ENCODE data around the gene ITPR3. TPM values are rescaled to one million over a fixed set of nuclear protein-coding genes. Genes with fewer than 3 reads are reported as not detected.
"Not testable (repeated sequence)": the region's sequence is repeated elsewhere in the genome, so short reads cannot be mapped to it uniquely, and the experiment has no call there.

Gene ITPR3
- total RNA-seq, 2 experiments from 2014 or later, result 54.2 to 55.1 TPM

- DNase-seq, result peak; percentile 53
- peaks cover 53% of the 10 kb centered on the region for H3K4me1 Mint-ChIP-seq
- POLR2A ChIA-PET, result interaction anchor here (0.7 to 3.9 kb wide), 21 partner anchors 11 to 646 kb away, joined by 3 to 29 read pairs (median 6); partner anchors contain the start of genes BAK1, CUTA, UQCC2 and ZBTB9
Observed at GRCh38 chr6:33620158-33620855, 815 bp upstream of the ITPR3 start.

GRCh38 chr6:33621711-33622388, 728 bp downstream of the ITPR3 start:
- Mint-ChIP-seq H3K27me3 (no peaks in the 10 kb centered on the region), H3K9me3 (no peaks in the 10 kb centered on the region), H3K27ac (peak overlapping the region; percentile 80), H3K4me1 (peaks cover 61% of the 10 kb centered on the region), H3K4me3 (peak overlapping the region; percentile 91), H3K36me3 (ENCODE audit: low read depth) (peaks cover 20% of the 10 kb centered on the region)
- CTCF ChIA-PET, result interaction anchor here (0.9 to 3.3 kb wide), 11 partner anchors 8 to 231 kb away, joined by 3 to 20 read pairs (median 5); partner anchors contain the start of genes BAK1 and UQCC2
- POLR2A ChIA-PET, result interaction anchor here (0.6 to 3.9 kb wide), 31 partner anchors 9 to 650 kb away, joined by 3 to 29 read pairs (median 5); partner anchors contain the start of genes BAK1, CUTA, HMGA1 and KIFC1
- DNase-seq, result peak; percentile 48

More at GRCh38 chr6:33620158-33620855, 815 bp upstream of the ITPR3 start:
- Mint-ChIP-seq H3K27ac (peak overlapping the region; percentile 93), H3K9me3 (no peaks in the 10 kb centered on the region), H3K36me3 (ENCODE audit: low read depth) (peaks cover 18% of the 10 kb centered on the region), H3K4me3 (peak overlapping the region; percentile 94), H3K27me3 (no peaks in the 10 kb centered on the region)
- CTCF ChIA-PET, result interaction anchor here (0.7 to 3.3 kb wide), 10 partner anchors 10 to 230 kb away, joined by 3 to 20 read pairs (median 6); partner anchors contain the start of gene BAK1

GRCh38 chr6:33622456-33623431, 1.6 kb downstream of the ITPR3 start:
- DNase-seq, result no peak
- peaks cover 20% of the 10 kb centered on the region for H3K36me3 Mint-ChIP-seq (ENCODE audit: low read depth)
- no peaks in the 10 kb centered on the region for H3K27me3 Mint-ChIP-seq
- no peaks in the 10 kb centered on the region for H3K9me3 Mint-ChIP-seq
- peak overlapping the region; percentile 91 for H3K4me3 Mint-ChIP-seq
- CTCF ChIA-PET, result interaction anchor here (0.9 to 3.3 kb wide), 5 partner anchors 15 to 232 kb away, joined by 3 to 20 read pairs (median 5); no protein-coding TSS in a partner anchor
- H3K4me1 Mint-ChIP-seq, result peaks cover 64% of the 10 kb centered on the region
- POLR2A ChIA-PET, result interaction anchor here (0.9 to 3.9 kb wide), 20 partner anchors 9 to 651 kb away, joined by 3 to 29 read pairs (median 8); partner anchors contain the start of genes BAK1, HMGA1, KIFC1 and UQCC2
- peak overlapping the region; percentile 80 for H3K27ac Mint-ChIP-seq

- CTCF ChIA-PET, result interaction anchor here (0.9 kb wide), 1 partner anchor 77 kb away, joined by 4 read pairs; no protein-coding TSS in a partner anchor
- DNase-seq, result no peak
- POLR2A ChIA-PET, result interaction anchor here (1.4 kb wide), 1 partner anchor 87 kb away, joined by 3 read pairs; no protein-coding TSS in a partner anchor
- H3K4me3 Mint-ChIP-seq, result peak overlapping the region; percentile 91
- no peaks in the 10 kb centered on the region for H3K9me3 Mint-ChIP-seq
- peak overlapping the region; percentile 11 for H3K27ac Mint-ChIP-seq
- peaks cover 66% of the 10 kb centered on the region for H3K4me1 Mint-ChIP-seq
- peaks cover 28% of the 10 kb centered on the region for H3K36me3 Mint-ChIP-seq (ENCODE audit: low read depth)
- no peaks in the 10 kb centered on the region for H3K27me3 Mint-ChIP-seq
Observed at GRCh38 chr6:33623895-33624381, 2.8 kb downstream of the ITPR3 start.

GRCh38 chr6:33624856-33625255, 3.7 kb downstream of the ITPR3 start:
- Mint-ChIP-seq H3K27me3 (no peaks in the 10 kb centered on the region), H3K9me3 (no peaks in the 10 kb centered on the region), H3K4me3 (no peak overlapping the region), H3K27ac (no peak overlapping the region), H3K4me1 (peaks cover 57% of the 10 kb centered on the region), H3K36me3 (ENCODE audit: low read depth) (peaks cover 28% of the 10 kb centered on the region)
- DNase-seq, result no peak
- ChIA-PET CTCF (interaction anchor here (0.5 kb wide), 1 partner anchor 281 kb away, joined by 7 read pairs; no protein-coding TSS in a partner anchor), POLR2A (no interaction called here)

- ChIA-PET POLR2A (no interaction called here), CTCF (interaction anchor here (1.0 kb wide), 1 partner anchor 73 kb away, joined by 3 read pairs; no protein-coding TSS in a partner anchor)
- H3K4me1 Mint-ChIP-seq, result peaks cover 67% of the 10 kb centered on the region
- no peak overlapping the region for H3K27ac Mint-ChIP-seq
- peaks cover 43% of the 10 kb centered on the region for H3K36me3 Mint-ChIP-seq (ENCODE audit: low read depth)
- H3K4me3 Mint-ChIP-seq, result no peak overlapping the region
- H3K27me3 Mint-ChIP-seq, result no peaks in the 10 kb centered on the region
- H3K9me3 Mint-ChIP-seq, result no peaks in the 10 kb centered on the region
- DNase-seq, result no peak
Observed at GRCh38 chr6:33627876-33628275, 6.8 kb downstream of the ITPR3 start.

- no peaks in the 10 kb centered on the region for H3K27me3 Mint-ChIP-seq
- peak overlapping the region; percentile 28 for H3K27ac Mint-ChIP-seq
- H3K4me1 Mint-ChIP-seq, result peaks cover 66% of the 10 kb centered on the region
- H3K4me3 Mint-ChIP-seq, result no peak overlapping the region
- ChIA-PET CTCF (no interaction called here), POLR2A (no interaction called here)
- H3K9me3 Mint-ChIP-seq, result no peaks in the 10 kb centered on the region
- DNase-seq, result no peak
- peaks cover 43% of the 10 kb centered on the region for H3K36me3 Mint-ChIP-seq (ENCODE audit: low read depth)
Observed at GRCh38 chr6:33628401-33628964, 7.4 kb downstream of the ITPR3 start.

- Mint-ChIP-seq H3K27me3 (no peaks in the 10 kb centered on the region), H3K9me3 (no peaks in the 10 kb centered on the region), H3K4me3 (no peak overlapping the region), H3K27ac (peak overlapping the region; percentile 4), H3K4me1 (peaks cover 62% of the 10 kb centered on the region), H3K36me3 (ENCODE audit: low read depth) (peaks cover 35% of the 10 kb centered on the region)
- ChIA-PET POLR2A (interaction anchor here (4.0 kb wide), 1 partner anchor 8 kb away, joined by 26 read pairs; the partner anchor contains the start of gene ITPR3), CTCF (interaction anchor here (0.6 to 2.1 kb wide), 4 partner anchors 9 to 22 kb away, joined by 3 to 6 read pairs (median 4); partner anchors contain the start of gene ITPR3)
- no peak for DNase-seq
Observed at GRCh38 chr6:33630014-33630413, 8.9 kb downstream of the ITPR3 start.

- DNase-seq, H3K27ac Mint-ChIP-seq, H3K4me3 Mint-ChIP-seq, H3K27me3 Mint-ChIP-seq, H3K9me3 Mint-ChIP-seq: not testable (repeated sequence)
- ChIA-PET POLR2A (interaction anchor here (0.9 to 4.0 kb wide), 3 partner anchors 10 to 80 kb away, joined by 3 to 26 read pairs (median 5); partner anchors contain the start of genes ITPR3 and UQCC2), CTCF (interaction anchor here (1.0 to 3.1 kb wide), 4 partner anchors 11 to 42 kb away, joined by 3 to 11 read pairs (median 8); partner anchors contain the start of gene ITPR3)
- peaks cover 67% of the 10 kb centered on the region for H3K4me1 Mint-ChIP-seq
- peaks cover 39% of the 10 kb centered on the region for H3K36me3 Mint-ChIP-seq (ENCODE audit: low read depth)
Observed at GRCh38 chr6:33631521-33631920, 10.4 kb downstream of the ITPR3 start.

GRCh38 chr6:33631971-33632557, 10.9 kb downstream of the ITPR3 start:
- Mint-ChIP-seq H3K4me3 (no peak overlapping the region), H3K36me3 (ENCODE audit: low read depth) (peaks cover 41% of the 10 kb centered on the region)
- POLR2A ChIA-PET, result interaction anchor here (0.9 to 4.0 kb wide), 5 partner anchors 10 to 79 kb away, joined by 3 to 26 read pairs (median 3); partner anchors contain the start of genes ITPR3 and UQCC2

GRCh38 chr6:33632558-33633039, 11.5 kb downstream of the ITPR3 start:
- H3K9me3 Mint-ChIP-seq, result no peaks in the 10 kb centered on the region
- H3K27ac Mint-ChIP-seq, result peak overlapping the region; percentile 44
- CTCF ChIA-PET, result interaction anchor here (1.0 to 3.1 kb wide), 5 partner anchors 12 to 45 kb away, joined by 3 to 11 read pairs (median 7); partner anchors contain the start of gene ITPR3
- DNase-seq, result peak; percentile 64
- H3K4me1 Mint-ChIP-seq, result peaks cover 72% of the 10 kb centered on the region
- no peaks in the 10 kb centered on the region for H3K27me3 Mint-ChIP-seq
- POLR2A ChIA-PET, result interaction anchor here (0.9 to 4.0 kb wide), 4 partner anchors 11 to 79 kb away, joined by 3 to 26 read pairs (median 4); partner anchors contain the start of genes ITPR3 and UQCC2
- H3K4me3 Mint-ChIP-seq, result peak overlapping the region; percentile 63
- peaks cover 41% of the 10 kb centered on the region for H3K36me3 Mint-ChIP-seq (ENCODE audit: low read depth)

More at GRCh38 chr6:33631971-33632557, 10.9 kb downstream of the ITPR3 start:
- Mint-ChIP-seq H3K9me3 (no peaks in the 10 kb centered on the region), H3K27ac (no peak overlapping the region), H3K4me1 (peaks cover 71% of the 10 kb centered on the region), H3K27me3 (no peaks in the 10 kb centered on the region)
- CTCF ChIA-PET, result interaction anchor here (1.0 to 3.1 kb wide), 5 partner anchors 11 to 44 kb away, joined by 3 to 11 read pairs (median 7); partner anchors contain the start of gene ITPR3
- DNase-seq, result no peak
